Right kidney (tissue), 1 donor: ENCODE data around the gene NMUR2.

Experiments used
- DNase-seq: peaks from one replicate; pipeline ENCODE4 v3.0.0-alpha.2; 2016

Gene NMUR2

GRCh38 chr5:152369298-152369697, 35.8 kb downstream of the NMUR2 start:
- no peak for DNase-seq

GRCh38 chr5:152367554-152367953, 37.5 kb downstream of the NMUR2 start:
- no peak for DNase-seq

- no peak for DNase-seq
These were observed 38.4 kb downstream of the NMUR2 start for GRCh38 chr5:152366716-152367115.

GRCh38 chr5:152364899-152365298, 40.2 kb downstream of the NMUR2 start:
- no peak for DNase-seq

GRCh38 chr5:152364172-152364571, 40.9 kb downstream of the NMUR2 start:
- no peak for DNase-seq

GRCh38 chr5:152358861-152359568, 46.1 kb downstream of the NMUR2 start:
- no peak for DNase-seq

- DNase-seq, result no peak
These were observed 48.6 kb downstream of the NMUR2 start for GRCh38 chr5:152356506-152356905.

- no peak for DNase-seq
These were observed 50.0 kb downstream of the NMUR2 start for GRCh38 chr5:152355061-152355460.

GRCh38 chr5:152353001-152353400, 52.1 kb downstream of the NMUR2 start:
- DNase-seq, result no peak

- DNase-seq, result no peak
These were observed 55.2 kb downstream of the NMUR2 start for GRCh38 chr5:152349683-152350526.
